Esophagus squamous epithelium (tissue), 5 donors: ENCODE results near the gene MYOM3. TPM values are rescaled to one million over a fixed set of nuclear protein-coding genes. Genes with fewer than 3 reads are reported as not detected.

Source experiments
- DNase-seq: peaks from one replicate; lab custom pipeline; 2025; lab: John Stamatoyannopoulos, UW
- H3K27ac ChIP-seq, 4 donors: fragments of 200-600 bp; sonication (generic); one replicate each; pipeline ENCODE4 v1.5.1; 2016 to 2019; ENCODE audit warnings: mild to moderate bottlenecking in 1 of 4
- H3K27me3 ChIP-seq, 4 donors: fragments of 200-600 bp; sonication (generic); 1 replicate in 3 of 4; 2 replicates in 1 of 4; pipeline versions ENCODE4 v1.5.1 to v1.6.0; 2017 to 2021; ENCODE audit warnings: antibody characterized with exemption in 1 of 4
- H3K36me3 ChIP-seq, 3 donors: fragments of 200-600 bp; sonication (generic); one replicate each; pipeline ENCODE4 v1.5.1; 2016 to 2019
- H3K4me1 ChIP-seq, 3 donors: fragments of 200-600 bp; sonication (generic); one replicate each; pipeline ENCODE4 v1.5.1; 2017 to 2019
- H3K4me3 ChIP-seq, 4 donors: fragments of 200-600 bp; sonication (generic); 1 replicate in 3 of 4; 2 replicates in 1 of 4; pipeline ENCODE4 v1.5.1; 2016 to 2019; ENCODE audit warnings: mild to moderate bottlenecking in 2 of 4, moderate library complexity in 1 of 4
- H3K9me3 ChIP-seq, 3 donors: fragments of 200-600 bp; sonication (generic); one replicate each; pipeline ENCODE4 v1.5.1; 2016 to 2019
- POLR2A ChIP-seq, 4 donors: fragments of 450-650 bp; IDR thresholded peaks; one replicate each; pipeline ENCODE4 v1.6.1; 2017; ENCODE audit warnings: antibody characterized with exemption in 4 of 4, mild to moderate bottlenecking in 4 of 4, moderate library complexity in 3 of 4
- WGBS, 2 donors: methylation state at CpG; one replicate each; pipeline ENCODE4 v1.1.5; 2018; 5-methylcytosine and 5-hydroxymethylcytosine counted together
- intact Hi-C: fragments of 100-400 bp; cut with DNase I; formaldehyde crosslinking; loops from one replicate; pipeline ENCODE4 v1.15.0; 2022
- total RNA-seq, 4 donors: library from RNA; depleted of rRNA; stranded (reverse); fragments of >200 nt; gene quantifications; one replicate each; pipeline ENCODE4 v1.1.0, GENCODE V29; 2016
- TF ChIP-seq, protein P1 (sequence below), 6 experiments: fragments of 450-650 bp in 4 of 6; fragments of 200-600 bp in 2 of 6; sonication (generic) in 2 of 6; IDR thresholded peaks; one replicate each; pipeline ENCODE4 v1.5.1; 2016 to 2019; ENCODE audit warnings: antibody characterized with exemption in 6 of 6, mild to moderate bottlenecking in 4 of 6, moderate library complexity in 4 of 6
- donor health status: DM: yes; HTN: yes; CAD: no.

Gene MYOM3
- total RNA-seq, result 1 to 10 TPM in 1 of 4 donors, under 1 TPM in 3; 0.30 to 1.1 (median 0.56) TPM

- Histone ChIP-seq H3K4me1 (peaks cover 12 to 60% (median 37%) of the 10 kb centered on the region in 3 donors), H3K27ac (peak within 1 kb of the TSS; percentile 35 to 79 (median 52)), H3K9me3 (no peaks in the 10 kb centered on the region), H3K4me3 (peak within 1 kb of the TSS in 3 of 4 donors; percentile 5 to 28 (median 18)), H3K27me3 (peaks cover 0 to 19% (median 0%) of the 10 kb centered on the region in 4 donors), H3K36me3 (no peaks in the 10 kb centered on the region)
- TF ChIP-seq, protein P1, sequence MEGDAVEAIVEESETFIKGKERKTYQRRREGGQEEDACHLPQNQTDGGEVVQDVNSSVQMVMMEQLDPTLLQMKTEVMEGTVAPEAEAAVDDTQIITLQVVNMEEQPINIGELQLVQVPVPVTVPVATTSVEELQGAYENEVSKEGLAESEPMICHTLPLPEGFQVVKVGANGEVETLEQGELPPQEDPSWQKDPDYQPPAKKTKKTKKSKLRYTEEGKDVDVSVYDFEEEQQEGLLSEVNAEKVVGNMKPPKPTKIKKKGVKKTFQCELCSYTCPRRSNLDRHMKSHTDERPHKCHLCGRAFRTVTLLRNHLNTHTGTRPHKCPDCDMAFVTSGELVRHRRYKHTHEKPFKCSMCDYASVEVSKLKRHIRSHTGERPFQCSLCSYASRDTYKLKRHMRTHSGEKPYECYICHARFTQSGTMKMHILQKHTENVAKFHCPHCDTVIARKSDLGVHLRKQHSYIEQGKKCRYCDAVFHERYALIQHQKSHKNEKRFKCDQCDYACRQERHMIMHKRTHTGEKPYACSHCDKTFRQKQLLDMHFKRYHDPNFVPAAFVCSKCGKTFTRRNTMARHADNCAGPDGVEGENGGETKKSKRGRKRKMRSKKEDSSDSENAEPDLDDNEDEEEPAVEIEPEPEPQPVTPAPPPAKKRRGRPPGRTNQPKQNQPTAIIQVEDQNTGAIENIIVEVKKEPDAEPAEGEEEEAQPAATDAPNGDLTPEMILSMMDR (IDR thresholded peaks at IDR 0.05), result peak in 5 of 6 experiments; percentile 17 to 56 (median 40)
- TF ChIP-seq POLR2A (IDR thresholded peaks at IDR 0.05), result no peak
- WGBS, 2 donors, result 19 to 43% methylated on average over 5 to 12 of the region's 27 CpGs
- DNase-seq, result no peak
- intact Hi-C loops, result no loop called here
Observed at GRCh38 chr1:24111996-24112779, at the start of gene MYOM3. MYOM3 (minus strand) TSS chr1:24112135; CDS start chr1:24108636, 3,499 bp downstream.

DNA sequence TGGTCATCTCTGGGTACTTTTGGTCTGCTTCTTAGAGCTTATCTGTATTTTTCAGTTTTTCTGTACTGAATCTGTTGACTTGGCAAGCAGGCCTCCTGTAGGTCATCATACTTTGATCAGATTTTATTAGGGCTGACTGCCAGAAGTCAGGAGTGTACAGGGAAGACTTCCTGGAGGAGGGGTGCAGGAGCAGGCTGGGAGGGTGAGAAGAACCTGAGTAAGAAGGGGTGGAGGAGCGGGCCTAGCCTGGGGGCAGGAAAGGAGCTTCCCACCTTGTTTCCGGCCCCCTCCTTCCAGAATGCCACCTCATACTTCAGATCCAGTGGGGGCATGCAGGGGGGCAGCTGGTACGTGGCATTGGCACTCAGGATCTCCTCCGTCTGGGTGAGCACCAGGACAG is 49.3 kb upstream of the MYOM3 start:
- WGBS, 2 donors, result 73% methylated on average over 4 of the region's 4 CpGs; no CpG with 5 or more reads in 1 of the 2 donors

DNA sequence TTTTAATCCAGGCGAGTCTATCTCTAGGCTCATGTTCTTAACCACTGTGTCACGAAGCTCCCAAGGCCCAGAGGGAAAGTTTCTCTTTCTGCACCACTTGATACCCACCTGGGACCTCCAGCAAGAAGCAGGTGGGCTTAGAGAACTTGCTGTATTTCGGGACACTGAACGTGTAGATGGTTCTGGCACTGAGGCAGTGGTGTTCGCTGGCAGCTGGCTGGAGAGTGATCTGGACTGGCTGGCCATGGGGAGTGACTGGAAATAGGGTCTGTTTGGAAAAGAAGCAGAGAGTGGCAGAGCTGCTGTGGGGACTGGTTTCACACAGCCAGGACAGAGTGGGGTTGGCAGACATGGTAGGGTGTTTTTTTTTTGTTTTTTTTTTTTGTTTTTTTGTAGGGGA is 47.4 kb upstream of the MYOM3 start:
- Histone ChIP-seq H3K4me1 (no peaks in the 10 kb centered on the region), H3K27me3 (peaks cover 0 to 6% (median 0%) of the 10 kb centered on the region in 4 donors), H3K9me3 (no peaks in the 10 kb centered on the region), H3K4me3 (no peak overlapping the region), H3K36me3 (peaks cover 0 to 55% (median 0%) of the 10 kb centered on the region in 3 donors), H3K27ac (no peak overlapping the region)
- WGBS, 2 donors, result 86 to 89% methylated on average over 4 to 5 of the region's 5 CpGs
- no peak for TF ChIP-seq POLR2A (IDR thresholded peaks at IDR 0.05)
- TF ChIP-seq, protein P1 (IDR thresholded peaks at IDR 0.05), result no peak
- DNase-seq, result no peak
- intact Hi-C loops, result no loop called here

More for the DNA sequence above, 49.3 kb upstream of the MYOM3 start:
- Histone ChIP-seq H3K4me1 (no peaks in the 10 kb centered on the region), H3K27ac (no peak overlapping the region), H3K4me3 (no peak overlapping the region), H3K27me3 (peaks cover 0 to 6% (median 0%) of the 10 kb centered on the region in 4 donors), H3K9me3 (no peaks in the 10 kb centered on the region), H3K36me3 (peaks cover 0 to 65% (median 0%) of the 10 kb centered on the region in 3 donors)
- DNase-seq, result no peak
- TF ChIP-seq POLR2A (IDR thresholded peaks at IDR 0.05), result no peak
- TF ChIP-seq, protein P1 (IDR thresholded peaks at IDR 0.05), result no peak
- intact Hi-C loops, result loop anchor here (10.0 kb wide), 1 partner anchor 86 kb away; no protein-coding TSS in a partner anchor

DNA sequence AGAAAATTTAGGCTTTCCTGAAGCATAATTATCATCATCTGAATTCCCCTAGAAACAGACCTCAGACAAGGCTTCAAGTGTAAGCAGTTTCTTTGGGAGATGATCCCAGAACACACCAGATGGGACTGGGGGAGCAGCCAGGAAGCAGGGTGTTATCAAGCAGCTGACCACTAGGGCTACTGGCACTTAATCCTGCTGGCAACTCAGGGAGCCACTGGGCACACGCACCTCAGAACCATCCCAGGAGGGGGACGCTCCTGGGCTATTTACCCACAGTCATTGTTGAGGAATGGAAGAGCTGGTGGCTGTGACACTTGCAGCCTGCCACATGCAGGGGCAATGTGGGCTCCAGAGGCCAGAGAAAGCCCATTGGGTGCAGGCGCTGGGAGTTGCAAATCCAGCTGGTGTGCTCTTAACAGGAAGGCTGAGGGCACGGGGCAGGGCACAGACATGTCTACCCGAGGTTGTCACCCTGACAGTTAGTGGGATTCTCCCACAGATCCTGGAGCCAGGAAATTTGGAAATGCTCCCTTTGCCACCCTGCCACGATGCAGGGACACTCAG is 46.1 kb upstream of the MYOM3 start:
- H3K9me3 ChIP-seq, result no peaks in the 10 kb centered on the region
- WGBS, 2 donors, result 87% methylated on average over 6 of the region's 6 CpGs; no CpG with 5 or more reads in 1 of the 2 donors
- H3K36me3 ChIP-seq, result peaks cover 0 to 55% (median 0%) of the 10 kb centered on the region in 3 donors
- intact Hi-C loops, result no loop called here
- no peak for DNase-seq
- TF ChIP-seq, protein P1 (IDR thresholded peaks at IDR 0.05), result no peak
- TF ChIP-seq POLR2A (IDR thresholded peaks at IDR 0.05), result no peak
- H3K27me3 ChIP-seq, result peaks cover 0 to 11% (median 0%) of the 10 kb centered on the region in 4 donors
- no peaks in the 10 kb centered on the region for H3K4me1 ChIP-seq
- H3K27ac ChIP-seq, result no peak overlapping the region
- H3K4me3 ChIP-seq, result no peak overlapping the region
